HG03521 (cell line): ENCODE data around the gene SLC66A1.

Source experiments
- ATAC-seq: cut with Tn5 transposase; IDR thresholded peaks from one replicate; pipeline ENCODE4 v1.9.1; 2021; ENCODE audit warnings: mild to moderate bottlenecking, moderate library complexity; ENCODE audit not compliant: unreplicated experiment

Gene SLC66A1

GRCh38 chr1:19375631-19376400 is 63.7 kb downstream of the SLC66A1 start:
- ATAC-seq = no peak

GRCh38 chr1:19376428-19377372 is 64.6 kb downstream of the SLC66A1 start:
- no peak for ATAC-seq

DNA sequence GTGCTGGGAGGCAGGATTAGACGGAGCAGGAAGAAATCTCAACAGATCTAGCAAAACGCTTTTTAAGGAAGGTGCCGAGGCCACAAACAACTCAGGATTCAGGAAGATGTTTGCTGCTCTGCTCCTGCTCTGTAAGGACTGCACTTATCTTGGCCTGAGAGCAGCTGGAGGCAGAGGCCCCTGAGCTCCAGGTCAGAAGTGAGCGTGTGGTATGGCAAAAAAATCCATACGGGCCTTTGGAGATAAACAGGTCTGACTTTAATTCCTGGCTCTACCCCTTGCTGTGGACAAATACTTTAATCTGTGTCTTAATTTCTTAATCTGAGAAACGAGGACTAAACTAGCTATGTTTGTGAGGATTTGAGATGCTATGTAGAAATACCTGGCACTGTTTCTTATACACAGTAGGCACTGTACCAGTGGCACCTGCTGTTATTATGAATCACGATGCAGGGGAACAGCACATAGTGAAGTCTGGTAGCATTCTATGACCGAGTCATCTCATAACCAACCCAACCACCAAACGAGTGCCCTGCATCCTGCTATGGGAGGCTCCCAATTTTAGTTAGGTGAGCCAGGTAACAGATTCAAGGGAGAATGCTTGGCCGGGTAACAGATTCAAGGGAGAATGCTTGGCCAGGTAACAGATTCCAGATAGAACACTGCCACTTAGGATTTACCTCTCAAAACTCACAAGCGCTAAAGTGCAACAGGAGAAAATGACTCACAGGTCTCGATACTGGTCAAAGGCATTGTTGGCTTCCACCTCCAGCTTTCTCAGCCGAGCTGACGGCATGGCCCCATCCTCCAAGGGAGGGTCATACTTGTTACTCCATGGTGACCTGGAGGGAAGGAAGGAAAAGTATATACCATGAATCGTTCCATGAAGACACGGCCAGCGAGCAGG is 65.9 kb downstream of the SLC66A1 start:
- no peak for ATAC-seq
